ENCODE data around the gene PDZK1IP1. TPM values are rescaled to one million over a fixed set of nuclear protein-coding genes. Genes with fewer than 3 reads are reported as not detected.

PDZK1IP1 gene
- total RNA-seq, 1 experiment from 2014 or later = not detected

GRCh38 chr1:47175227-47175934 is 14.5 kb downstream of the PDZK1IP1 start:
- H3K4me1 ChIP-seq (ENCODE audit: insufficient read depth, low read length, poor library complexity, severe bottlenecking) = no peaks in the 10 kb centered on the region
- no peak overlapping the region for H3K27ac ChIP-seq (ENCODE audit: low read depth, low read length, poor library complexity, severe bottlenecking)
- CTCF ChIA-PET = interaction anchor here (0.5 to 0.6 kb wide), 3 partner anchors 78 to 1025 kb away, joined by 3 to 4 read pairs (median 3); partner anchors contain the start of gene RAD54L
- intact Hi-C loops (cut with micrococcal nuclease; ENCODE audit: unreplicated experiment) = loop anchor here (10.0 kb wide), 1 partner anchor 311 kb away; no protein-coding TSS in a partner anchor
- no TSS peak for BruUV-seq (replicated peaks)
- POLR2A ChIA-PET (ENCODE audit: low non-redundant PET) = no interaction called here
- peaks cover 7% of the 10 kb centered on the region for H3K27me3 ChIP-seq (replicated peaks; ENCODE audit: insufficient read depth, low read depth, low read length, poor library complexity)
- peak; percentile 74 for DNase-seq (ENCODE audit: low spot score)
- H3K4me3 ChIP-seq (ENCODE audit: low read depth, low read length, poor library complexity, severe bottlenecking) = no peak overlapping the region
- H3K36me3 ChIP-seq (ENCODE audit: insufficient read depth, low read length, poor library complexity, severe bottlenecking) = no peaks in the 10 kb centered on the region
- no peaks in the 10 kb centered on the region for H3K9me3 ChIP-seq (ENCODE audit: low read depth, low read length, poor library complexity, severe bottlenecking)
- TF ChIP-seq CTCF (conservative IDR thresholded peaks at IDR 0.05; ENCODE audit: low read depth, low read length) = peak; percentile 92
- TF ChIP-seq EZH2 (IDR thresholded peaks at IDR 0.05; ENCODE audit: borderline replicate concordance, low read depth, low read length, poor library complexity, severe bottlenecking) = no peak

DNA sequence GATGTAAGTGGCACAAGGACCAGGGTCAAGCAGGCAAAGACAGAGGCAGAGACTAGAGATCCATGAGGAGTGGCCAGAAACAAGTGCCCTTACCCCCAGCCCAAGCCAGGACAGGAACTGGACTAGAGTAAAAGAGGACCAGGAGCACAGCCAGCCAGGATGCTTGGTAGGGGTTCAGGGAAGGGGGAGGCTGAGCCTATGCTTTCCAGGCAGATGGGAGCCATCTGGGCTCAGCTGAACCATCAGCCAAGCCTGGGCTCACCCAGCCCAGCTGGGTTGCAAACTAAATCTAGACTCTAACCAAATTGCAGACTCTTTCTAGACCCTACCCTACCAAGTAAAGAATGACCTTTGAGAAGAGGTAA is 15.2 kb downstream of the PDZK1IP1 start:
- no TSS peak for BruUV-seq (replicated peaks)
- intact Hi-C loops (cut with micrococcal nuclease; ENCODE audit: unreplicated experiment) = loop anchor here (10.0 kb wide), 1 partner anchor 310 kb away; no protein-coding TSS in a partner anchor
- CTCF ChIA-PET = interaction anchor here (0.5 kb wide), 1 partner anchor 78 kb away, joined by 3 read pairs; no protein-coding TSS in a partner anchor

GRCh38 chr1:47172782-47173181 is 17.1 kb downstream of the PDZK1IP1 start:
- Histone ChIP-seq H3K27me3 (replicated peaks; ENCODE audit: insufficient read depth, low read depth, low read length, poor library complexity) (no peaks in the 10 kb centered on the region), H3K9me3 (ENCODE audit: low read depth, low read length, poor library complexity, severe bottlenecking) (no peaks in the 10 kb centered on the region), H3K4me1 (ENCODE audit: insufficient read depth, low read length, poor library complexity, severe bottlenecking) (no peaks in the 10 kb centered on the region), H3K36me3 (ENCODE audit: insufficient read depth, low read length, poor library complexity, severe bottlenecking) (no peaks in the 10 kb centered on the region), H3K27ac (ENCODE audit: low read depth, low read length, poor library complexity, severe bottlenecking) (no peak overlapping the region), H3K4me3 (ENCODE audit: low read depth, low read length, poor library complexity, severe bottlenecking) (no peak overlapping the region)
- ChIA-PET CTCF (no interaction called here), POLR2A (ENCODE audit: low non-redundant PET) (no interaction called here)
- no peak for DNase-seq (ENCODE audit: low spot score)
- BruUV-seq (replicated peaks) = no TSS peak
- intact Hi-C loops (cut with micrococcal nuclease; ENCODE audit: unreplicated experiment) = loop anchor here (10.0 kb wide), 1 partner anchor 308 kb away; no protein-coding TSS in a partner anchor
- no peak for TF ChIP-seq EZH2 (IDR thresholded peaks at IDR 0.05; ENCODE audit: borderline replicate concordance, low read depth, low read length, poor library complexity, severe bottlenecking)
- TF ChIP-seq CTCF (conservative IDR thresholded peaks at IDR 0.05; ENCODE audit: low read depth, low read length) = no peak

More for the DNA sequence above, 15.2 kb downstream of the PDZK1IP1 start:
- TF ChIP-seq CTCF (conservative IDR thresholded peaks at IDR 0.05; ENCODE audit: low read depth, low read length) = no peak
- no peak for TF ChIP-seq EZH2 (IDR thresholded peaks at IDR 0.05; ENCODE audit: borderline replicate concordance, low read depth, low read length, poor library complexity, severe bottlenecking)
- Histone ChIP-seq H3K4me1 (ENCODE audit: insufficient read depth, low read length, poor library complexity, severe bottlenecking) (no peaks in the 10 kb centered on the region), H3K4me3 (ENCODE audit: low read depth, low read length, poor library complexity, severe bottlenecking) (no peak overlapping the region), H3K36me3 (ENCODE audit: insufficient read depth, low read length, poor library complexity, severe bottlenecking) (no peaks in the 10 kb centered on the region), H3K27ac (ENCODE audit: low read depth, low read length, poor library complexity, severe bottlenecking) (no peak overlapping the region), H3K27me3 (replicated peaks; ENCODE audit: insufficient read depth, low read depth, low read length, poor library complexity) (no peaks in the 10 kb centered on the region), H3K9me3 (ENCODE audit: low read depth, low read length, poor library complexity, severe bottlenecking) (no peaks in the 10 kb centered on the region)
- POLR2A ChIA-PET (ENCODE audit: low non-redundant PET) = no interaction called here
- DNase-seq (ENCODE audit: low spot score) = no peak
